MM.1S (cell line): ENCODE measurements around the gene ELN.
A peak's percentile ranks its signal among the peaks of the same experiment; 100 is the strongest.

Experiments used
- DNase-seq: peaks from one replicate; pipeline ENCODE4 v3.0.0-alpha.2; 2015
- H2AFZ ChIP-seq: fragments of 300-600 bp; sonication (generic); 2 replicates; pipeline ENCODE4 v1.6.0; 2016; ENCODE audit warnings: antibody characterized with exemption, low read length
- H3F3A ChIP-seq: fragments of 300-600 bp; sonication (generic); 2 replicates; pipeline ENCODE4 v1.6.1; 2016; ENCODE audit warnings: mild to moderate bottlenecking, antibody characterized with exemption, low read length, moderate library complexity, mixed read lengths; ENCODE audit not compliant: insufficient read depth
- H3K27ac ChIP-seq: fragments of 300-600 bp; sonication (generic); 2 replicates; pipeline ENCODE4 v1.5.1; 2016; ENCODE audit warnings: mild to moderate bottlenecking, low read length
- H3K27me3 ChIP-seq: fragments of 300-600 bp; sonication (generic); replicated peaks from 2 replicates; pipeline ENCODE4 v1.6.0; 2016; ENCODE audit warnings: low read length; ENCODE audit not compliant: insufficient read depth
- H3K36me3 ChIP-seq: fragments of 300-600 bp; sonication (generic); replicated peaks from 2 replicates; pipeline ENCODE4 v1.6.1; 2016; ENCODE audit warnings: mild to moderate bottlenecking, low read length, mixed read lengths; ENCODE audit not compliant: insufficient read depth
- H3K4me1 ChIP-seq: fragments of 300-600 bp; sonication (generic); 2 replicates; pipeline ENCODE4 v1.6.1; 2016; ENCODE audit warnings: low read length, mixed read lengths
- H3K4me2 ChIP-seq: fragments of 300-600 bp; sonication (generic); 2 replicates; pipeline ENCODE4 v1.6.0; 2016; ENCODE audit warnings: low read depth, low read length
- H3K4me3 ChIP-seq: fragments of 300-600 bp; sonication (generic); 2 replicates; pipeline ENCODE4 v1.5.1; 2016; ENCODE audit warnings: low read length, mixed read lengths
- H3K79me2 ChIP-seq: fragments of 300-600 bp; sonication (generic); 2 replicates; pipeline ENCODE4 v1.6.1; 2016; ENCODE audit warnings: mixed run types, low read length, mixed read lengths
- H3K9ac ChIP-seq: fragments of 300-600 bp; sonication (generic); 2 replicates; pipeline ENCODE4 v1.6.1; 2016; ENCODE audit warnings: low read length, mixed read lengths
- H3K9me2 ChIP-seq: fragments of 300-600 bp; sonication (generic); replicated peaks from 2 replicates; pipeline ENCODE4 v1.6.1; 2016; ENCODE audit warnings: mild to moderate bottlenecking, low read length, mixed read lengths; ENCODE audit not compliant: insufficient read depth
- H3K9me3 ChIP-seq: fragments of 300-600 bp; sonication (generic); replicated peaks from 2 replicates; pipeline ENCODE4 v1.6.1; 2016; ENCODE audit warnings: mild to moderate bottlenecking, low read length, mixed read lengths; ENCODE audit not compliant: insufficient read depth
- H4K20me1 ChIP-seq: fragments of 300-600 bp; sonication (generic); 2 replicates; pipeline ENCODE4 v1.6.1; 2016; ENCODE audit warnings: mild to moderate bottlenecking, low read length, moderate library complexity, mixed read lengths; ENCODE audit not compliant: insufficient read depth
- CTCF ChIP-seq: fragments of 300-600 bp; sonication (generic); IDR thresholded peaks from 2 replicates; pipeline ENCODE4 v1.5.1; 2016; ENCODE audit warnings: antibody characterized with exemption, low read length, mixed read lengths
- EZH2 ChIP-seq: fragments of 300-600 bp; sonication (generic); optimal IDR thresholded peaks from 2 replicates; pipeline ENCODE3; 2017; ENCODE audit warnings: low read depth, mild to moderate bottlenecking, antibody characterized with exemption, low read length, mixed read lengths
- EZH2phosphoT487 ChIP-seq: fragments of 300-600 bp; sonication (generic); IDR thresholded peaks from 2 replicates; pipeline ENCODE4 v1.6.1; 2018; ENCODE audit warnings: antibody characterized with exemption, low read length

ELN gene

DNA sequence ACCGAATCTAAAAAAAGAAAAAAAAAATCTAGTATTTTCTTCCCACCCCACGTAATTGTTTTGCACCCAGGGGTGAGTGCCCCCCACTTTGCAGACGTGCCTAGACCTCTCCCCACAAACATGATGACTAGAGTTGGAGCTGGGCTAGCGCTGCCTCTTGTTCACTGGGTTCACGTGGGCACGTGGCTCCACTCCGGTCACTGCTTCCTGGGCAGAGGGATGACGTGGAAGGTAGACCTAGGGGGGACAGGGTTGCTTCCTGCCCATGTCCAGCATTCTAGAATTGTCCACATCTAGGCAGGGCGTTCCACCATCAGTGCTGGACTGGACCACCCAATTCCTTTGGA lies 54.8 kb downstream of the ELN start:
- Histone ChIP-seq H3K79me2 (no peaks in the 10 kb centered on the region), H3F3A (no peaks in the 10 kb centered on the region), H3K36me3 (no peaks in the 10 kb centered on the region), H3K9me2 (no peaks in the 10 kb centered on the region), H3K27ac (no peak overlapping the region), H2AFZ (peak overlapping the region; percentile 91), H3K4me2 (no peak overlapping the region), H3K27me3 (no peaks in the 10 kb centered on the region), H3K4me3 (no peak overlapping the region), H3K9me3 (no peaks in the 10 kb centered on the region), H3K4me1 (no peaks in the 10 kb centered on the region), H3K9ac (no peak overlapping the region), H4K20me1 (no peaks in the 10 kb centered on the region)
- TF ChIP-seq CTCF (no peak), EZH2 (no peak), EZH2phosphoT487 (no peak)
- no peak for DNase-seq

- Histone ChIP-seq H3K4me2 (peak within 1 kb of the TSS; percentile 95), H3K27ac (no peak within 1 kb of the TSS), H3K9ac (peak within 1 kb of the TSS; percentile 71), H3K4me3 (peak within 1 kb of the TSS; percentile 75), H3K27me3 (no peaks in the 10 kb centered on the region), H3K9me3 (no peaks in the 10 kb centered on the region), H4K20me1 (no peaks in the 10 kb centered on the region), H3K36me3 (no peaks in the 10 kb centered on the region), H3K4me1 (no peaks in the 10 kb centered on the region), H3F3A (no peaks in the 10 kb centered on the region), H2AFZ (peak within 1 kb of the TSS; percentile 91), H3K79me2 (no peaks in the 10 kb centered on the region), H3K9me2 (no peaks in the 10 kb centered on the region)
- TF ChIP-seq CTCF, result no peak
- TF ChIP-seq EZH2, result no peak
- no peak for TF ChIP-seq EZH2phosphoT487
- peak; percentile 76 for DNase-seq
Observed at GRCh38 chr7:74083117-74083876, 55.3 kb downstream of the ELN start, which contains the start of gene LIMK1. Gene LIMK1, plus strand, starts transcription at chr7:74083804. Its CDS starts 187 bp downstream, at chr7:74083991.

- no peaks in the 10 kb centered on the region for H3K9me2 ChIP-seq
- peak; percentile 55 for DNase-seq
- peak overlapping the region; percentile 75 for H3K4me3 ChIP-seq
- no peaks in the 10 kb centered on the region for H3F3A ChIP-seq
- no peaks in the 10 kb centered on the region for H3K9me3 ChIP-seq
- H4K20me1 ChIP-seq, result no peaks in the 10 kb centered on the region
- no peak overlapping the region for H3K27ac ChIP-seq
- peak overlapping the region; percentile 49 for H2AFZ ChIP-seq
- peak overlapping the region; percentile 71 for H3K9ac ChIP-seq
- H3K4me2 ChIP-seq, result peak overlapping the region; percentile 95
- no peaks in the 10 kb centered on the region for H3K36me3 ChIP-seq
- no peaks in the 10 kb centered on the region for H3K27me3 ChIP-seq
- no peaks in the 10 kb centered on the region for H3K4me1 ChIP-seq
- no peak for TF ChIP-seq CTCF
- TF ChIP-seq EZH2phosphoT487, result no peak
- no peak for TF ChIP-seq EZH2
- no peaks in the 10 kb centered on the region for H3K79me2 ChIP-seq
Observed at GRCh38 chr7:74083928-74084721, 56.2 kb downstream of the ELN start.
